Smooth muscle cell of the brain vasculature (primary cell): ENCODE measurements around the gene CD300LF.
A peak's percentile ranks its signal among the peaks of the same experiment; 100 is the strongest.

Experiments
- DNase-seq: peaks from one replicate; pipeline ENCODE4 v3.0.0-alpha.2; 2012; ENCODE audit warnings: low read depth, low spot score

CD300LF gene

DNA sequence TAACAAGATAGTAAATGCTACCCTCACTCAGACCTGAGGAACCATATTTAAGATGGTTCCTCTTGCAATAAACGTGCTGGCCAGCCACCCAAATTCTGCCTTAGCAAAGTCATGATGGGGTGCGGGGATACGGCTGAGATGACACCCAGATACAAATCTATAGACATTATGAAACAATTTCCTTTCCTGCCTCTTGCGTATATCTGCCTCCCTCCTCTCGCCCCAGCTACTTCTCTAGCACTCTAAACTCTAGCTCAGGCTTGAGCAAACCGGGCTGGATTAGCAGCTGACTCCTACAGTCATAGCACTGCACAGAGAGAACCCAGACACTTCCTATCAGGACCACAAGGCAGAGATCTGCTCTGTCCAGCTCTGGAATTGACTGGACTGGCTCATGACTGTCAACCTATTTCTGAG lies 22.3 kb downstream of the CD300LF start:
- DNase-seq, result no peak

DNA sequence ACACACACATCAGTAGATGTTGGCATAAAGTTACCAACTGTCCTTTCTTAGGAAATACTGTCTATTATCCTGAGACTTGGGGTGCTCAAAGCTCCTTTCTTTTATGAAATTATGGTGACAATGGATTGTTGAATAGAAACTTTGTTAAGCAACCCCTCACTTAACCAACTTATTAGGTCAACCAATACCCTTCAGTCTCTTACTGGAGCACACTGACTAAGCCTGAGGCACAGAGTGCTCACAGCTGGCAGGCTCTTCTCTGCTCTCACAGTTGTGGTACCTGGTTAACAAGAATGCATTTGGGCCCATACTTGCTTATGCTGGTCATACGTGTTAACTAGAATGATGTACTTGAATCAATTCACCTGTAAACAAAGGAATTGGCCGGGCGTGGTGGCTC lies 24.8 kb downstream of the CD300LF start:
- DNase-seq, result no peak

GRCh38 chr17:74686761-74687160 lies 26.0 kb downstream of the CD300LF start:
- no peak for DNase-seq

GRCh38 chr17:74682471-74683190 lies 30.1 kb downstream of the CD300LF start:
- DNase-seq, result no peak

DNA sequence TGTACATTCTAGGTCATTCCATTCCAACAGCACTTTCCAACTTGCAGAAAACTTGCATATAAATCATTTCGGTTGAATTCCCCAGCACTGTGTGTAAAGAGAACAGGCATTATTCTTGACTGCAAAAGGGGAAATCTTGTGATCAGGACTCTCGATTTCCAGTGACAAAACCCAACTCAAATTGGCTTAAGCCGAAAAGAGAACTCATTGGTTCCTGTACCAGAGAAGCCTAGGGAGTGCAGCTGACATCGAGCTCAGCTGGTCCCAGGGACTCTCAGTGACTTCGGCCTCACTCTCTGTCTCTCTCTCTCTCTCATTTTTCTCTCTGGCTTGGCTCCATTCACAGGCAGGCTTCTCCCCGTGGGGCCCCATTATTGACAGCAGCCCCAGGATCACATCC lies 30.7 kb downstream of the CD300LF start:
- no peak for DNase-seq

DNA sequence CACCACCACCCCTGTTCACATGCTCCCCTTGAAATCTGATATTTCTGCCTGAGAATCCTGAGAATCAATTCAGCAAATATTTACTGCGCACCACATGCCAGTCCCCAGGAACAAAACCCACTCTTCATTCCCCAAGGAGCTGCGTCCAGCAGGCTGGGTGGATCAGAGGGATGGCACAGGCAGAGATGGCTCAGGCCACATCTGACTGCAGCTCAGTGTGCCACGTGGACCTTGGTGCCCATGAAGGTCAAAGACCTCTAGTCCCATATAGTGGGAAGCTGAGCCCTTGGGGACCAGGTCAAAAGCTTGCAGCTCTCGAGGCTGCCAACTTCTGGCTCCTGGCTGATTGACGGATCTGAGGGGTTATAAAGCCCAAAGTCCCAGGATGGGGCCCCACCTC lies 31.8 kb downstream of the CD300LF start:
- DNase-seq, result no peak

- DNase-seq, result no peak
These were observed 32.5 kb downstream of the CD300LF start for GRCh38 chr17:74680213-74680612.

DNA sequence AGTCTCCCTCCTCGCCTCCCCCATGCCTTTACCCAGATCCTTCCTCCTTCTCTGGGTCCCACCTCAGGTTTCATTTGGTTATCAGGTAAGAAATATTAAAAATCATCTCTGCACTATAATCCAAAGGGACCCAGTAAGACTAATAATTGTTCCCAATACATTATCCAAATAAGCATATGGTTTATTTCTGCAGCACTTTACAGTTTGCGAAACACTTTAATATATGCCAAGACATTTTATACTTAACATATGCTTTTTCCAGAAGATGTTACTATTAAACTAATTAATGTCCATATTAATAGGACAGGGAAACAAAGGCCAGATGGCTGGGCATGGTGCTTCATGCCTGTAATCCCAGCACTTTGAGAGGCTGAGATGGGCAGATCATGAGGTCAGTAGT lies 33.3 kb downstream of the CD300LF start:
- no peak for DNase-seq

DNA sequence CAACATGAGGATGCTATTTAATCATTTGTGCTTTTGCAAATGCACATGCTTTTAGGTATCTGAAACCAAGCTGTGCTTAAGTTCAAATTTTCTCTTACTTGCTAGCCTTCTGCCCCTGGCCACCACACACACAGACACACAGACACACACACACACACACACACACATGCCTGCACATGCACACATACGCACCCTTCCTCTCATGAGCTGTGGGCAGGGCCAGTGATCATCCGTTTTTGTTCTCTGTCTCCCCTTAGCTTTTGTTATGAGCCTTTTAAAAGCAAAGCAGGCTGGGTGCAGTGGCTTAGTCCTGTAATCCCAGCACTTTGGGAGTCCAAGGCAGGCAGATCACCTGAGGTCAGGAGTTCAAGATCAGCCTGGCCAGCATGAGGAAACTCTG lies 34.2 kb downstream of the CD300LF start:
- no peak for DNase-seq

DNA sequence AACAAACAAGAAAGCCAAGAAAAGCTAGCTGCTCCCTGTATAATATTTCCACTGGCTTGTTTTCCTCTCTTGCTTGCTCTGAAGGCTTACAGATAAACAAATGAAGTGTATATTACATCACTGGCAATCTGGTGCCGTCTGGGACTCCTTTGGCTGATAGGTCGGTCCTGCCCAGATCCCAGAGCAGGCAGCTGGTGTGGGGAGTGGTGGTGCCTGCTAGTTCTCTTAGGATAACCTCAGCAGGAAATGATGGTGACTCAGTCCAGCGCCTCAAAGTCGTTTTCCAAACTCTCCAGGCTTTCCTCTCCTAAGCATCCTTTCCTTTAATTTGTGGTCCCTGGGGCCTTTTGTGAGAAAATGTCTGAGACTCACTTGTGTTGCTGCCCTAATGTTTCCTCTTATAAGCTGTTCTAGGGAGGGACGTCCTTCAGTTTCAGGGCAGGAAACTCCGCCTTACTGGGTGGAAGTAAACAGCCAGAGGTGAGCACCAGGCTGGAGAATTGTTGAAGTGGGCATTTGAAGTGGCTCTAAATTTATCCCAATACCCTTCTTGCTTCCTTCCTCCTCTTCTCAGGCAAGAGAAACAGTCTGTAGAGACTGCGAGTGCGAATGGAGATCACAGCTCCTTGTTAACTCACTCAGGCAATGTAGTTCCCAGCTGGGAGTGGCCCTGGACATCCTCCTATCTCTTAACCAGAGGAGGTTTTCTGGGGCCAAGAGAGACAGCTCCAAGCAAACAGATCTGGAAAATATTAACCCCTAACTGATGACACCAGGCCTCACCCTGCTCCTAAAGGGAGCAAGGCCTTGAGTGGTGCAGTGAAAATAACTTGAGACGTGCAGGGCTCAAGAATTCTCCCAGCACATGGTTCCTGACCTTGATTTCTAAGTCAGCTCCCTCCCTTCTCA lies 34.9 kb downstream of the CD300LF start:
- no peak for DNase-seq

DNA sequence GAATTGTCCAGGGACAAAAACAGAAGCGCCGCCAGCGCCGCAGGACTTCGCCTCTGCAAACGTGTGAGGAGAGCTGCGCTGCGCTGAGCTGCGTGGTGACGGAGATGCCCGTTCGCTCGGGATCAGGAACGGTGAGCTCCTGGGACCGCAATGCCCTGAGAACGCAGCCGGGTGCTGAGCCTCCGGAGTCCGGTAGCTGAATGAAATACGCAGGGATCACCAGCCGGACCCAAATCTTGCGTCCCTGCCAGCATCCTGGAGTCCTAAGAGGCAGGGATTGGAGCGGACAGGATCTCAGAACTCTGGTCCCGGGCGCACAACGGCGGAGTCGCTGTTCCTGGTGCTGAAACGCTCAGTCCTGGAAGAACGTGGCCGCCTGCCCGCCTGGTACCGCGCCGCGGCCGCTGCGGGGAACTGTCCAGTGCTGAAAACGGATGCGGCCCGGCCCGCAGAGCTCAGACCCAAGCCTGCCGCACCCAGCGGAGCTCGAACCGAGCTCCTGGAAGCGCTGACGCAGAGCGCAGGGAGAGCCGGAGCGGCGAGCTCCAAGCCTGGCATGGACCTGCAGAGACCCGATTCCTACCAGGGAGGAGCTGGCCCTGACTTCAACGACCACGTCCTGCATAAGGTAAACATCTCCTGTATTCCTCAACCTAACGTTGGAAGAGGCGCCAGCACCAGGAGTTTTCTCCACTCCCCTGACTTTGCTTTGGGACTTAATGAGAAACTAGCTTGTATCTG lies 41.5 kb downstream of the CD300LF start:
- peak; percentile 20 for DNase-seq

DNA sequence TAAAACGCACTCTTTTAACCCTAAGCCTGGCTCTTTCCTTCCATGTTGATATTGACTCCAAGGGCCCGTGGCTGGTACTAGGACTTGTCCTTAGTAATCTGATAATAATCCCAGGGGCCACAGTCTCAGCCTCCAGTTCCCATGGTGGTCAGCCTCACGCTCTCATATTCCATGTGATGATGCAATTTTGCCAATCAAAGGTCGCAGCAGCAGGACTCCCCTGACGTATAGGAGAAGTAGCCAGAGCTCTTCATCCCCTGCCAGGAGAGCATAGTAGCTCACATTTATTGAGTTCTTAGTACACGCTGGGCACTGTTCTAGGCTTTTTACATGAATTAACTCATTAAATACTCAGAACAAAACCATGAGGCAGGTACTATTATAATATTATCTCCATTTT lies 42.4 kb downstream of the CD300LF start:
- no peak for DNase-seq

DNA sequence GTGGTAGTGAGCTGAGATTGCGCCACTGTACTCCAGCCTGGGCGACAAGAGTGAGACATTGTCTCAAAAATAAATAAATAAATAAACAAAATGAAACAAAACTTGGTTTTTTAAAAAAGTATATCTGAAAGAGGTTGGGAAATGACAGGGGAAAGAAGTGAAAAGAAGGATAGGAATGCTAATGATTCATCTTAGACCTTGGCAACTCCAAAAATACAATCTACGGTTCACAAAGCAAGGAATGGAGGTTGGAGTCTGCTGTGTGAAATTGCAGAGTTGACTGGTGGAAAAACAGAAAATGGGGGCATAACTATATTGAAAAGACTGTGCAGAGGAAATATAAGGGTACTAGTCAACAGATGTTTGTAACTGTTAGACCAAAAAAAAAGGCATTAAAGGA lies 49.2 kb downstream of the CD300LF start:
- DNase-seq, result no peak

DNA sequence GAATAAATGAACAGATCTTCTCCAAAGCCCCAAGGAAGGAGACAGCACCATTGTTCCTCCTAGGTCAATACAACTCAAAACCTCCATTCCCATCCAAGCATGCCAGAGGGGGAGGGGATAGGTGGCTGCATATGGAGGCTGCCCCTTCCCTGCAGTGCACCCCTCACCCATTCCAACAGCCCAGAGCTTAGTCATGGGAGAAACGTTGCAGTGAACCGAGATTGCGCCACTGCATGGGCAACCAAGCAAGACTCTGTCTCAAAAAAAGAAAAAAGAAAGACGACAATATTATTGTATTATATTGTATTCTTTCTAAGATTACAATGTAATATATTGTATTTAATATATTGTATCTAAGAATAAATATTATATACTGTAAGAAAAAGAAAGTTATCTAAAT lies 52.8 kb downstream of the CD300LF start:
- no peak for DNase-seq

GRCh38 chr17:74658620-74659019 lies 54.1 kb downstream of the CD300LF start:
- no peak for DNase-seq

DNA sequence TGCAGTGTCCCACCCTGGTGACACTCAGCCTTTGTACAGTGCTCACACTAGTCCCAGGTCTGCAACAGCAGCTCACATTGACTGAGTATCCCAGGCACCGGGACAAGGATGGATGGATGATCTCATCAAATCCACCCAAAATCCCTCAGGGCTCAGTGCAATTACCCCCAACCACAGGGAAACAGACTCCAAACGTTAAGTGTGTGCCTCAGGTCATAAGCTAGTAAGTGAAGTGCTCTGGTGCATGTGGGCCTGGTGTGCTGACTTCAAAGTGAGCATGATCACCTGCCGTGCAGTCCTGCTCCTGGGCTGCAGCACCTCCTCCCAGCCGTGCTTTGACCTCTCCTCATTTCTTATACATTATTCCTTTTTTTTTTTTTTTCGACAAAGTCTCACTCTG lies 58.0 kb downstream of the CD300LF start:
- no peak for DNase-seq

- no peak for DNase-seq
These were observed 60.7 kb downstream of the CD300LF start for GRCh38 chr17:74652020-74652419.

DNA sequence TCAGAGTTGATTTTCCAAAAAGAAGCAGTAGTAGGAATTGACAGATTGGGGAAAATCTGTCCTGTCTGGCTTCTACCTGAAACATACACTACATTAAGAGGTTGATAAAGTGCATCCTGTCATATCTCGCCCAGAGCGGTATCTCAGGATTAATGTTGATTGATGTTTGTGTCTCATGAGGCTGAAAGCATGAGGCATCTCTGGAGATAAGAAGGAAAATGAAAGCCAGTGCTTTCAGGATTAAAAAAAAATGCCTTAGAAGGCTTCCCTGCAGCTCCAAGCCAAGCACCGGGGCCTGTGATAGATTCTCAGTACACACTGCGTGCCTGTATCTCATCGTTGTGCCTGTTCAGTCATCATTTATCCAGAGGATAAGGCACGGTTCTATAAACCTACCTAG lies 62.8 kb downstream of the CD300LF start:
- no peak for DNase-seq

GRCh38 chr17:74647871-74648672 lies 64.7 kb downstream of the CD300LF start:
- no peak for DNase-seq

- no peak for DNase-seq
These were observed 66.5 kb downstream of the CD300LF start for GRCh38 chr17:74646231-74646630.

DNA sequence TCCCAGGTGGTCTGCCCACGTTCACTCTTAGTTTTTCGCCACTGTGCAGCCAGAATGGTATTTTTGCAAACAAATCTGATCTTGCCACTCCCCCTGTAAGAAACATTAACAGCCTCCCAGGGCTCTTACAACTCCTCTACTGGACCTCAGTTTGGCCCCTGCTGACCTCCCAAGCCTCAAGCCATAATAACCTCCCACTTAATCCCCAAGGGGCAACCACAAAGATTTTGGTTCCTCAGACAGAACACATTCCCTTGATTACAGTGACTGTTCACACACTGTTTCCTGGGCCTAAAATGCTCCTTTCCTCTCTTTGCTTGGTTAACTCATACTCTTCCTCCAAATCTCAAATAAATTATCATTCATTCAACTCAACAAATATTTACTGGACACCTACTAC lies 67.7 kb downstream of the CD300LF start:
- no peak for DNase-seq

GRCh38 chr17:74644419-74644818 lies 68.3 kb downstream of the CD300LF start:
- DNase-seq, result no peak
